PC-3 (cell line): ENCODE data around the gene ATL2. TPM values are rescaled to one million over a fixed set of nuclear protein-coding genes. Genes with fewer than 3 reads are reported as not detected.
A peak's percentile ranks its signal among the peaks of the same experiment; 100 is the strongest.

Source experiments
- ATAC-seq: fragments of 200-7000 bp; cut with Tn5 transposase; 2 replicates; pipeline ENCODE4 v1.9.1; 2020; ENCODE audit warnings: mild to moderate bottlenecking, moderate library complexity
- BruUV-seq: library from RNA; stranded (reverse); fragments of 400-500 nt; replicated peaks from 2 replicates; lab custom pipeline; 2021; lab: Mats Ljungman, UMichigan
- CTCF ChIA-PET: fragments of 300-600 bp; sonication (Branson Sonifier 250); formaldehyde crosslinking; loops from one replicate; lab custom pipeline; 2022; ENCODE audit warnings: antibody characterized with exemption; lab: Charles Lee
- POLR2A ChIA-PET: fragments of 300-600 bp; sonication (Branson Sonifier 250); formaldehyde crosslinking; loops from one replicate; lab custom pipeline; 2022; ENCODE audit warnings: antibody characterized with exemption; ENCODE audit not compliant: unreplicated experiment; lab: Charles Lee
- DNase-seq: peaks from one replicate; pipeline ENCODE4 v3.0.0-alpha.2; 2015
- H2AFZ ChIP-seq: fragments of 300-600 bp; sonication (generic); 2 replicates; pipeline ENCODE4 v1.6.0; 2016; ENCODE audit warnings: antibody characterized with exemption, low read length
- H3F3A ChIP-seq: fragments of 300-600 bp; sonication (generic); one replicate; pipeline ENCODE4 v1.6.0; 2017; ENCODE audit warnings: antibody characterized with exemption, low read length, control low read depth, mild to moderate bottlenecking; ENCODE audit not compliant: unreplicated experiment
- H3K27ac ChIP-seq: fragments of 300-600 bp; sonication (generic); 2 replicates; pipeline ENCODE4 v1.5.1; 2016; ENCODE audit warnings: mild to moderate bottlenecking, low read length
- H3K27me3 ChIP-seq: fragments of 300-600 bp; sonication (generic); 2 replicates; pipeline ENCODE4 v1.6.1; 2016; ENCODE audit warnings: low read length, mixed read lengths
- H3K36me3 ChIP-seq: fragments of 300-600 bp; sonication (generic); 2 replicates; pipeline ENCODE4 v1.6.1; 2016; ENCODE audit warnings: low read depth, mixed run types, low read length, mixed read lengths
- H3K4me1 ChIP-seq: fragments of 300-600 bp; sonication (generic); 2 replicates; pipeline ENCODE4 v1.5.1; 2016; ENCODE audit warnings: low read length; ENCODE audit not compliant: insufficient read depth
- H3K4me2 ChIP-seq: fragments of 300-600 bp; sonication (generic); 2 replicates; pipeline ENCODE4 v1.6.0; 2016; ENCODE audit warnings: low read length
- H3K4me3 ChIP-seq: fragments of 300-600 bp; sonication (generic); 2 replicates; pipeline ENCODE4 v1.5.1; 2016; ENCODE audit warnings: mild to moderate bottlenecking, low read length, mixed read lengths
- H3K79me2 ChIP-seq: fragments of 300-600 bp; sonication (generic); 2 replicates; pipeline ENCODE4 v1.6.1; 2017; ENCODE audit warnings: low read length, mixed read lengths
- H3K9ac ChIP-seq: fragments of 300-600 bp; sonication (generic); 2 replicates; pipeline ENCODE4 v1.6.0; 2016; ENCODE audit warnings: mild to moderate bottlenecking, low read length
- H3K9me2 ChIP-seq: fragments of 300-600 bp; sonication (generic); replicated peaks from 2 replicates; pipeline ENCODE4 v1.6.1; 2016; ENCODE audit warnings: mixed run types, low read length, mixed read lengths
- H3K9me3 ChIP-seq: fragments of 300-600 bp; sonication (generic); 2 replicates; pipeline ENCODE4 v1.6.1; 2016; ENCODE audit warnings: low read length, mixed read lengths
- H4K20me1 ChIP-seq: fragments of 300-600 bp; sonication (generic); 2 replicates; pipeline ENCODE4 v1.6.1; 2016; ENCODE audit warnings: low read length, mixed read lengths
- EZH2 ChIP-seq: fragments of 300-600 bp; sonication (generic); IDR thresholded peaks from one replicate; pipeline ENCODE4 v1.6.1; 2017; ENCODE audit warnings: antibody characterized with exemption, mild to moderate bottlenecking, low read length; ENCODE audit not compliant: unreplicated experiment
- EZH2phosphoT487 ChIP-seq: fragments of 300-600 bp; sonication (generic); IDR thresholded peaks from 2 replicates; pipeline ENCODE4 v1.6.1; 2018; ENCODE audit warnings: mild to moderate bottlenecking, antibody characterized with exemption, low read length, borderline replicate concordance
- intact Hi-C: fragments of 100-400 bp; cut with micrococcal nuclease; formaldehyde crosslinking; loops from 2 replicates; pipeline ENCODE4 v1.9.0; 2023
- total RNA-seq: library from RNA; depleted of rRNA; stranded (reverse); fragments of >200 nt; gene quantifications from 2 replicates; pipeline ENCODE4 v1.2.3, GENCODE V29; 2014
- TF ChIP-seq, protein P1 (sequence below): fragments of 300-600 bp; sonication (generic); conservative IDR thresholded peaks from 2 replicates; pipeline ENCODE4 v1.5.1; 2017; ENCODE audit warnings: antibody characterized with exemption, low read depth, mild to moderate bottlenecking, low read length

ATL2 gene
- total RNA-seq, 1 experiment from 2014 or later = 89.4 TPM

DNA sequence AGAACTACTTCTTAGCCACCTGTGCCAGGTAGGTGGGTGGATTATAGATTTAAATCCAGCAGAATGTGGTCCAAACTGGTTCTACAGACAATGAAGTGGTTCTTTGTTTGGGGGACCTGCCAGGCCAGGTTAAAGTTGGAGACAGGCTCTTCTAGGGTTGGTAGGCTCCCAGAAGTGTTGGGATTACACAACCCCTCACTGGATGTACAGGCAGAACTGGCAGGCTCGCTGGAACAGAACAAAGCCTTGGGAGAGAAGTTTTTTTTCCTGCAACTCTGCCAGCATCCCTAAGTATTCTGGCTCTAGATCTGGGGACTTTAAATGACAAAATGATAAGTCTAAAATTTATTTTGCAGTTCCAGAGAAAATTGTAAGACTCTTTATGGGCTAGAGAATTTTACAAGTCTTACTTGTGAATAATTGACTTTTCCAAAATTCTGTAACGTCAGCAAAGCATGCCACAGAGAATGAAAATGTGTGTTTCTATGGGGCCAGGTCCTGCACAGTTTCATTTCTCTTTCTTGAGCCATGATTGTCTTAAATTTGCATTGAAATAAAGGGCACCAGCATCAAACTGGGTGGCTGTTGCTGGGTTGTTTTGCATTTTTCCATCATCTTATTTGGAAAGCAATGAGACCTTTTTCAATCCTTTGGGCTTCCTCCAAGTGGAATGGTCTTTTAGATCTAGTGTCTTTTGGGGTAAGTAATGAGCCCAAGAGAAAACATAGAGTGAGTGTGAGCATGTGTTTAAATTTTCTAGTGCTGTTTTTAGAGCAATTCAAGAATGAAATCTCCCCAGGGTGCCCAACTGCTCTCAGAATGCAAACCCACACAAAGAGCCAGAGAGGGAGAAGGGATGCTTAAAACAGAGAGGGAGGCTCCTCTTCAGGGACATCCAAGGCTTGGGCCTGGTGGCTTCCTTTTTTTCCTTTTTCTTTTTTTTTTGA is 32.4 kb upstream of the ATL2 start:
- Histone ChIP-seq H3K79me2 (no peaks in the 10 kb centered on the region), H3K9me3 (peaks cover 14% of the 10 kb centered on the region), H3K27ac (no peak overlapping the region), H3F3A (no peaks in the 10 kb centered on the region), H3K4me1 (no peaks in the 10 kb centered on the region), H3K9me2 (no peaks in the 10 kb centered on the region), H3K27me3 (no peaks in the 10 kb centered on the region), H3K4me2 (no peak overlapping the region), H4K20me1 (no peaks in the 10 kb centered on the region), H3K4me3 (no peak overlapping the region), H3K36me3 (peaks cover 6% of the 10 kb centered on the region; the same call in 1 of the 2 replicates), H2AFZ (no peak overlapping the region), H3K9ac (no peak overlapping the region)
- ATAC-seq (no peak), DNase-seq (peak; percentile 39)
- TF ChIP-seq EZH2phosphoT487 (no peak), EZH2 (no peak)
- TF ChIP-seq, protein P1, sequence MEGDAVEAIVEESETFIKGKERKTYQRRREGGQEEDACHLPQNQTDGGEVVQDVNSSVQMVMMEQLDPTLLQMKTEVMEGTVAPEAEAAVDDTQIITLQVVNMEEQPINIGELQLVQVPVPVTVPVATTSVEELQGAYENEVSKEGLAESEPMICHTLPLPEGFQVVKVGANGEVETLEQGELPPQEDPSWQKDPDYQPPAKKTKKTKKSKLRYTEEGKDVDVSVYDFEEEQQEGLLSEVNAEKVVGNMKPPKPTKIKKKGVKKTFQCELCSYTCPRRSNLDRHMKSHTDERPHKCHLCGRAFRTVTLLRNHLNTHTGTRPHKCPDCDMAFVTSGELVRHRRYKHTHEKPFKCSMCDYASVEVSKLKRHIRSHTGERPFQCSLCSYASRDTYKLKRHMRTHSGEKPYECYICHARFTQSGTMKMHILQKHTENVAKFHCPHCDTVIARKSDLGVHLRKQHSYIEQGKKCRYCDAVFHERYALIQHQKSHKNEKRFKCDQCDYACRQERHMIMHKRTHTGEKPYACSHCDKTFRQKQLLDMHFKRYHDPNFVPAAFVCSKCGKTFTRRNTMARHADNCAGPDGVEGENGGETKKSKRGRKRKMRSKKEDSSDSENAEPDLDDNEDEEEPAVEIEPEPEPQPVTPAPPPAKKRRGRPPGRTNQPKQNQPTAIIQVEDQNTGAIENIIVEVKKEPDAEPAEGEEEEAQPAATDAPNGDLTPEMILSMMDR = no peak
- intact Hi-C loops = no loop called here
- BruUV-seq = no TSS peak
- ChIA-PET POLR2A (no interaction called here), CTCF (no interaction called here)

DNA sequence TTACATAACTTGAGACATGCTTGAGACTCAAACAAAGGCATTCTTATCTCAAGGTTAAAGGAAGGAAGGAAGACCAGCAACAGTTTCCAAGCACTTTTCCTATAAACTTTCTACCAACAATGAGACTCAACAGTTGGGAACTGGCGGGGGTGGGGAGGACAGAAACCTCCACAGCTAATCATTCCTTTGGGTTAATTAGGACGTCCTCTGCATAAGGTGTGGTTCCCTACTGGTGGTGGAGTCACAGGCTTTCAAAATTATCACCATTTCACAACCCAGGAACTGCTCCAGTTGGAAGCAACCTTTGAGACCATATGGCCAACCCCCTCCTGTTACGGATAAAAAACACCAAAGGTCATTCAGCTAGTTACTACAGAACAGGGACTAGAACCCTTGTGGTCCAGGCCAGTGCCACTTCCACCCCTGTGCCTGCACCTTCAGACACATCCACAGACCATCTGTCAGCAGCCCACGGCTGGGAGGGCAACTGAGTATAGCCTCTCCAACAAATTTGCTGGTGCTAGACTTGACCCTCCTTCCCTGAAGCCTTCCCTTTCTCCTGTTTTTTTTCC is 30.1 kb upstream of the ATL2 start:
- no peaks in the 10 kb centered on the region for H3K79me2 ChIP-seq
- no peaks in the 10 kb centered on the region for H4K20me1 ChIP-seq
- 0 out of 2 replicates have a peak, but pooled peaks cover 2% of the 10 kb centered on the region for H3K9me3 ChIP-seq
- no peak overlapping the region for H3K4me3 ChIP-seq
- no peak overlapping the region for H3K9ac ChIP-seq
- no peaks in the 10 kb centered on the region for H3K36me3 ChIP-seq
- CTCF ChIA-PET = no interaction called here
- H3K4me2 ChIP-seq = no peak overlapping the region
- no peaks in the 10 kb centered on the region for H3K9me2 ChIP-seq
- H3K27me3 ChIP-seq = no peaks in the 10 kb centered on the region
- H3K27ac ChIP-seq = no peak overlapping the region
- TF ChIP-seq, protein P1 = no peak
- TF ChIP-seq EZH2 = no peak
- no peak for TF ChIP-seq EZH2phosphoT487
- no TSS peak for BruUV-seq
- DNase-seq = no peak
- H3K4me1 ChIP-seq = no peaks in the 10 kb centered on the region
- no peak for ATAC-seq
- POLR2A ChIA-PET = no interaction called here
- intact Hi-C loops = no loop called here
- H3F3A ChIP-seq = no peaks in the 10 kb centered on the region
- no peak overlapping the region for H2AFZ ChIP-seq
